ENCODE measurements around the gene HDAC4. TPM values are rescaled to one million over a fixed set of nuclear protein-coding genes. Genes with fewer than 3 reads are reported as not detected.

Gene HDAC4
- total RNA-seq, 1 experiment from 2014 or later = 47.6 TPM

DNA sequence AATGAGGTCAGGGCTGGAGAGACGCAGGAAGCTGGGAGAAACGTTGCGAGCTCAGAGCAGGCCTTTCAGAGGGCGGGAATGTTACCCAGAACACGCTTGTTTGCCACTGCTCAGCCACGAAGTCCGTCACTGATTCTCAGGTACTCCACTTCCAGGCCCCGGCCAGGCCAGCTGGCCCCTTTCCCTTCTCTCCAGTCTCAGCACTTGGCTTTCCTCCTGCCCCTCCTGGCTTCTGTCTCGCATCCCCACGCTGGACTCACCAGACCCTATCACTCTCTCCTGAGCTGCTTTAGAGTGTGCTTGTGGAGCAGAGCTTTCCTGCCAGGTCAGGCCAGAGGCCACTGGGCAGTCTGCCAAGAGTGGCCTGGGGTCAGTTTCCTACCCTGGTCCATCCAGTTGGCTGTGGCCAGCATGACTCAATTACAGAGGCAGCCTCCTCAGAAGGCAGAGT is 401.5 kb downstream of the HDAC4 start:
- CTCF ChIA-PET = no interaction called here
- no peak for DNase-seq (ENCODE audit: low read depth, low spot score)
- Histone ChIP-seq H3K79me2 (ENCODE audit: insufficient read depth, low read length) (no peaks in the 10 kb centered on the region), H3K36me3 (ENCODE audit: control insufficient read depth in 1 of 2, insufficient read depth in 2 of 2, low read length in 2 of 2) (no peaks in the 10 kb centered on the region), H3K9me2 (ENCODE audit: insufficient read depth) (no peaks in the 10 kb centered on the region), H3K4me2 (ENCODE audit: low read length) (no peak overlapping the region), H3K27ac (ENCODE audit: low read depth, low read length) (no peak overlapping the region), H3K27me3 (ENCODE audit: insufficient read depth, low read length) (peaks cover 4% of the 10 kb centered on the region; the same call in 1 of the 2 replicates), H4K20me1 (ENCODE audit: insufficient read depth) (no peaks in the 10 kb centered on the region), H3K4me3 (replicated peaks in 1 of 2; ENCODE audit: low read depth in 1 of 2, low read length in 2 of 2) (no peak overlapping the region), H3K9ac (ENCODE audit: low read length) (no peak overlapping the region), H2AFZ (ENCODE audit: low read depth, low read length, poor library complexity, severe bottlenecking) (no peak overlapping the region), H3K4me1 (ENCODE audit: control insufficient read depth in 1 of 2, insufficient read depth in 2 of 2, low read length in 2 of 2) (no peaks in the 10 kb centered on the region; a peak in 1 of 4 replicates), H3K9me3 (ENCODE audit: control insufficient read depth in 1 of 2, insufficient read depth in 1 of 2, low read depth in 1 of 2, low read length in 2 of 2) (no peaks in the 10 kb centered on the region)
- BruUV-seq (replicated peaks) = no TSS peak
- no peak for ATAC-seq
- no peak for TF ChIP-seq JUND (IDR thresholded peaks at IDR 0.05)
- no peak for TF ChIP-seq ZNF274 (IDR thresholded peaks at IDR 0.05; ENCODE audit: low read depth, low read length)
- intact Hi-C loops (cut with micrococcal nuclease) = no loop called here
- POLR2A ChIA-PET = no interaction called here
- RAD21 ChIA-PET (ENCODE audit: low non-redundant PET in 1 of 2, low total read pairs in 2 of 2, uncharacterized antibody in 2 of 2, unreplicated experiment in 2 of 2) = no interaction called here

DNA sequence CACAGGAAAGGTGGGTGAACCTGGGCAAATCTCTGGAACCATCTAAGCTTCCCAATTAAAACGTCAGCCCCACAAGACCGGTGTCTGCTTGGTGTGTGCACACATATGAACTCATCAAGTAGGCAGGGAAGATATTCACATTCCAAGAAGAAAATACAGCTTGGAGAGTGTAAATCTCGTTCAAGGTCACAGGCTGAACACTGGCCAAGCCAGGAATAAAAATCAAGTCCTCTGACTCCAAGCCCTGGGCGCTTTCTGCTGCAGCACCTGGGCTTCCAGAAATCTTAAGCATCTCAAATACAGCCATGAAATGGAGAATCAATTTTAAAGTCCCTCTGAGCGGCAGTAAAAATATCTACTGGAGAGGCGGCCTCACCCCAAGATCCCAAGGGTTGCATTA is 402.0 kb downstream of the HDAC4 start:
- no TSS peak for BruUV-seq (replicated peaks)
- no peaks in the 10 kb centered on the region for H3K9me3 ChIP-seq (ENCODE audit: control insufficient read depth in 1 of 2, insufficient read depth in 1 of 2, low read depth in 1 of 2, low read length in 2 of 2)

More for the DNA sequence above, 402.0 kb downstream of the HDAC4 start:
- Histone ChIP-seq H3K79me2 (ENCODE audit: insufficient read depth, low read length) (no peaks in the 10 kb centered on the region), H3K36me3 (ENCODE audit: control insufficient read depth in 1 of 2, insufficient read depth in 2 of 2, low read length in 2 of 2) (no peaks in the 10 kb centered on the region), H3K4me2 (ENCODE audit: low read length) (no peak overlapping the region), H4K20me1 (ENCODE audit: insufficient read depth) (no peaks in the 10 kb centered on the region), H3K4me1 (ENCODE audit: control insufficient read depth in 1 of 2, insufficient read depth in 2 of 2, low read length in 2 of 2) (no peaks in the 10 kb centered on the region; a peak in 1 of 4 replicates), H3K9me2 (ENCODE audit: insufficient read depth) (no peaks in the 10 kb centered on the region), H3K27ac (ENCODE audit: low read depth, low read length) (no peak overlapping the region), H3K27me3 (ENCODE audit: insufficient read depth, low read length) (peaks cover 4% of the 10 kb centered on the region; the same call in 1 of the 2 replicates), H3K4me3 (replicated peaks in 1 of 2; ENCODE audit: low read depth in 1 of 2, low read length in 2 of 2) (no peak overlapping the region), H2AFZ (ENCODE audit: low read depth, low read length, poor library complexity, severe bottlenecking) (no peak overlapping the region), H3K9ac (ENCODE audit: low read length) (no peak overlapping the region)
- no peak for ATAC-seq
- no peak for TF ChIP-seq RAD21 (IDR thresholded peaks at IDR 0.05; ENCODE audit: low read depth)
- no peak for TF ChIP-seq EGR1 (IDR thresholded peaks at IDR 0.05; ENCODE audit: low read depth)
- no peak for TF ChIP-seq ZFX (IDR thresholded peaks at IDR 0.05)
- TF ChIP-seq, protein P1, sequence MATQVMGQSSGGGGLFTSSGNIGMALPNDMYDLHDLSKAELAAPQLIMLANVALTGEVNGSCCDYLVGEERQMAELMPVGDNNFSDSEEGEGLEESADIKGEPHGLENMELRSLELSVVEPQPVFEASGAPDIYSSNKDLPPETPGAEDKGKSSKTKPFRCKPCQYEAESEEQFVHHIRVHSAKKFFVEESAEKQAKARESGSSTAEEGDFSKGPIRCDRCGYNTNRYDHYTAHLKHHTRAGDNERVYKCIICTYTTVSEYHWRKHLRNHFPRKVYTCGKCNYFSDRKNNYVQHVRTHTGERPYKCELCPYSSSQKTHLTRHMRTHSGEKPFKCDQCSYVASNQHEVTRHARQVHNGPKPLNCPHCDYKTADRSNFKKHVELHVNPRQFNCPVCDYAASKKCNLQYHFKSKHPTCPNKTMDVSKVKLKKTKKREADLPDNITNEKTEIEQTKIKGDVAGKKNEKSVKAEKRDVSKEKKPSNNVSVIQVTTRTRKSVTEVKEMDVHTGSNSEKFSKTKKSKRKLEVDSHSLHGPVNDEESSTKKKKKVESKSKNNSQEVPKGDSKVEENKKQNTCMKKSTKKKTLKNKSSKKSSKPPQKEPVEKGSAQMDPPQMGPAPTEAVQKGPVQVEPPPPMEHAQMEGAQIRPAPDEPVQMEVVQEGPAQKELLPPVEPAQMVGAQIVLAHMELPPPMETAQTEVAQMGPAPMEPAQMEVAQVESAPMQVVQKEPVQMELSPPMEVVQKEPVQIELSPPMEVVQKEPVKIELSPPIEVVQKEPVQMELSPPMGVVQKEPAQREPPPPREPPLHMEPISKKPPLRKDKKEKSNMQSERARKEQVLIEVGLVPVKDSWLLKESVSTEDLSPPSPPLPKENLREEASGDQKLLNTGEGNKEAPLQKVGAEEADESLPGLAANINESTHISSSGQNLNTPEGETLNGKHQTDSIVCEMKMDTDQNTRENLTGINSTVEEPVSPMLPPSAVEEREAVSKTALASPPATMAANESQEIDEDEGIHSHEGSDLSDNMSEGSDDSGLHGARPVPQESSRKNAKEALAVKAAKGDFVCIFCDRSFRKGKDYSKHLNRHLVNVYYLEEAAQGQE (IDR thresholded peaks at IDR 0.05; ENCODE audit: low read depth) = no peak
- no peak for TF ChIP-seq CBX3 (IDR thresholded peaks at IDR 0.05; ENCODE audit: low read depth)
- TF ChIP-seq, protein P2, sequence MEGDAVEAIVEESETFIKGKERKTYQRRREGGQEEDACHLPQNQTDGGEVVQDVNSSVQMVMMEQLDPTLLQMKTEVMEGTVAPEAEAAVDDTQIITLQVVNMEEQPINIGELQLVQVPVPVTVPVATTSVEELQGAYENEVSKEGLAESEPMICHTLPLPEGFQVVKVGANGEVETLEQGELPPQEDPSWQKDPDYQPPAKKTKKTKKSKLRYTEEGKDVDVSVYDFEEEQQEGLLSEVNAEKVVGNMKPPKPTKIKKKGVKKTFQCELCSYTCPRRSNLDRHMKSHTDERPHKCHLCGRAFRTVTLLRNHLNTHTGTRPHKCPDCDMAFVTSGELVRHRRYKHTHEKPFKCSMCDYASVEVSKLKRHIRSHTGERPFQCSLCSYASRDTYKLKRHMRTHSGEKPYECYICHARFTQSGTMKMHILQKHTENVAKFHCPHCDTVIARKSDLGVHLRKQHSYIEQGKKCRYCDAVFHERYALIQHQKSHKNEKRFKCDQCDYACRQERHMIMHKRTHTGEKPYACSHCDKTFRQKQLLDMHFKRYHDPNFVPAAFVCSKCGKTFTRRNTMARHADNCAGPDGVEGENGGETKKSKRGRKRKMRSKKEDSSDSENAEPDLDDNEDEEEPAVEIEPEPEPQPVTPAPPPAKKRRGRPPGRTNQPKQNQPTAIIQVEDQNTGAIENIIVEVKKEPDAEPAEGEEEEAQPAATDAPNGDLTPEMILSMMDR (IDR thresholded peaks at IDR 0.05 in 2 of 3, conservative IDR thresholded peaks at IDR 0.05 in 1 of 3; ENCODE audit: borderline replicate concordance in 1 of 3, insufficient read depth in 1 of 3, low read depth in 2 of 3, low read length in 2 of 3) = no peak
- no peak for TF ChIP-seq EZH2phosphoT487 (IDR thresholded peaks at IDR 0.05; ENCODE audit: borderline replicate concordance)
- TF ChIP-seq ZNF274 (IDR thresholded peaks at IDR 0.05; ENCODE audit: low read depth, low read length) = no peak
- no peak for TF ChIP-seq FOSL1 (IDR thresholded peaks at IDR 0.05; ENCODE audit: low read depth)
- intact Hi-C loops (cut with micrococcal nuclease) = no loop called here
- DNase-seq (ENCODE audit: low read depth, low spot score) = no peak
- CTCF ChIA-PET = no interaction called here
- POLR2A ChIA-PET = no interaction called here
- RAD21 ChIA-PET (ENCODE audit: low non-redundant PET in 1 of 2, low total read pairs in 2 of 2, uncharacterized antibody in 2 of 2, unreplicated experiment in 2 of 2) = interaction anchor here in 1 of 2 experiments (0.5 kb wide), 1 partner anchor 753 kb away, joined by 6 read pairs; no protein-coding TSS in a partner anchor
